A549 (cell line): ENCODE measurements around the gene STING1. TPM values are rescaled to one million over a fixed set of nuclear protein-coding genes. Genes with fewer than 3 reads are reported as not detected.

Experiments
- ATAC-seq, 2 experiments: fragments of 200-7000 bp in 1 of 2; fragments of >200 bp in 1 of 2; cut with Nextera tagmentation in 1 of 2; cut with Tn5 transposase in 1 of 2; 3 replicates each; pipeline versions ENCODE4 v1.8.0 to v1.9.1; 2018 to 2020; ENCODE audit warnings: mild to moderate bottlenecking in 1 of 2, moderate library complexity in 1 of 2
- CTCF ChIA-PET: fragments of 300-600 bp; sonication (Branson Sonifier 250); formaldehyde crosslinking; extraction: SDS; loops from one replicate; lab custom pipeline; 2021; ENCODE audit warnings: antibody characterized with exemption, inconsistent platforms; lab: Yijun Ruan, JAX
- POLR2A ChIA-PET: fragments of 350-600 bp; formaldehyde crosslinking; extraction: SDS; loops from one replicate; lab custom pipeline; 2021; ENCODE audit warnings: antibody characterized with exemption, inconsistent platforms; lab: Yijun Ruan, JAX
- DNase-seq, 2 experiments: peaks; one replicate each; pipeline versions ENCODE4 v3.0.0 to v3.0.0-alpha.2; 2011 to 2016; ENCODE audit warnings: low read depth in 1 of 2, low spot score in 1 of 2
- FAIRE-seq: peaks from 2 replicates; lab custom pipeline; 2011; peaks lifted over from hg19 to GRCh38; lab: Jason Lieb, UNC
- H3K27ac ChIP-seq, 2 experiments: fragments of >200 bp; sonication (Bioruptor Twin); formaldehyde crosslinking; 3 replicates each; pipeline ENCODE4 v1.5.1; 2016 to 2017
- H3K4me1 ChIP-seq: fragments of >200 bp; sonication (Bioruptor Twin); formaldehyde crosslinking; 3 replicates; pipeline ENCODE4 v1.6.1; 2016
- H3K4me2 ChIP-seq: fragments of >200 bp; sonication (Bioruptor Twin); formaldehyde crosslinking; 3 replicates; pipeline ENCODE4 v1.6.1; 2016
- H3K4me3 ChIP-seq: fragments of >200 bp; sonication (Bioruptor Twin); formaldehyde crosslinking; 3 replicates; pipeline ENCODE4 v1.5.1; 2016
- H3K9me3 ChIP-seq: fragments of >200 bp; sonication (Bioruptor Twin); formaldehyde crosslinking; 3 replicates; pipeline ENCODE4 v1.6.1; 2016
- CBX8 ChIP-seq: fragments of 200-600 bp; sonication (generic); IDR thresholded peaks from 2 replicates; pipeline ENCODE4 v1.6.1; 2016
- CEBPB ChIP-seq, 2 experiments: fragments of >200 bp in 1 of 2; sonication (Bioruptor Twin) in 1 of 2; formaldehyde crosslinking in 1 of 2; IDR thresholded peaks; 2 replicates each; pipeline ENCODE4 v1.6.1; 2012 to 2016
- EHMT2 ChIP-seq: fragments of 200-600 bp; sonication (generic); IDR thresholded peaks from 2 replicates; pipeline ENCODE4 v1.6.1; 2016; ENCODE audit warnings: antibody characterized with exemption, low read depth, mild to moderate bottlenecking, moderate library complexity
- EP300 ChIP-seq, 2 experiments: fragments of >200 bp; sonication (Bioruptor Twin); formaldehyde crosslinking; IDR thresholded peaks; 2 replicates in 1 of 2; 3 replicates in 1 of 2; pipeline ENCODE4 v1.6.1; 2016 to 2017
- ESRRA ChIP-seq: fragments of 150-350 bp; IDR thresholded peaks from 2 replicates; pipeline ENCODE4 v1.6.1; 2014; ENCODE audit warnings: mild to moderate bottlenecking, low read length, borderline replicate concordance
- FOSB ChIP-seq: fragments of 250-450 bp; sonication (Bioruptor Pico); IDR thresholded peaks from 2 replicates; pipeline ENCODE4 v1.5.0; 2020; ENCODE audit warnings: mild to moderate bottlenecking, moderate library complexity
- GATA3 ChIP-seq: IDR thresholded peaks from 2 replicates; pipeline ENCODE4 v1.6.1; 2012; ENCODE audit warnings: borderline replicate concordance
- HDAC2 ChIP-seq: fragments of 200-600 bp; sonication (generic); IDR thresholded peaks from 2 replicates; pipeline ENCODE4 v1.6.1; 2016
- HEYL ChIP-seq: fragments of 250-450 bp; sonication (Bioruptor Pico); IDR thresholded peaks from 2 replicates; pipeline ENCODE4 v1.8.0; 2021; ENCODE audit warnings: mild to moderate bottlenecking, moderate library complexity
- JUN ChIP-seq, 2 experiments: fragments of >200 bp; sonication (Bioruptor Twin); formaldehyde crosslinking; IDR thresholded peaks; 2 replicates in 1 of 2; 3 replicates in 1 of 2; pipeline ENCODE4 v1.6.1; 2016 to 2017
- KDM5A ChIP-seq: fragments of 200-600 bp; sonication (generic); IDR thresholded peaks from 2 replicates; pipeline ENCODE4 v1.6.1; 2016; ENCODE audit warnings: antibody characterized with exemption, mild to moderate bottlenecking
- NR3C1 ChIP-seq: fragments of >200 bp; sonication (Bioruptor Twin); formaldehyde crosslinking; IDR thresholded peaks from 3 replicates; pipeline ENCODE4 v1.6.1; 2017
- PHF8 ChIP-seq: fragments of 200-600 bp; sonication (generic); IDR thresholded peaks from 2 replicates; pipeline ENCODE4 v1.6.1; 2016; ENCODE audit warnings: low read depth, mild to moderate bottlenecking, antibody characterized with exemption, moderate library complexity, borderline replicate concordance
- POLR2AphosphoS2 ChIP-seq: conservative IDR thresholded peaks from 2 replicates; pipeline ENCODE4 v1.6.1; 2012; ENCODE audit warnings: low read length, improper control_type of control experiment, inconsistent platforms
- RNF2 ChIP-seq: fragments of 200-600 bp; sonication (generic); IDR thresholded peaks from 2 replicates; pipeline ENCODE4 v1.6.1; 2016; ENCODE audit warnings: low read depth, mild to moderate bottlenecking, antibody characterized with exemption, moderate library complexity, borderline replicate concordance
- SMC3 ChIP-seq: fragments of >200 bp; sonication (Bioruptor Twin); formaldehyde crosslinking; IDR thresholded peaks from 3 replicates; pipeline ENCODE4 v1.6.1; 2018; ENCODE audit warnings: inconsistent platforms
- SREBF2 ChIP-seq: fragments of 450-650 bp; IDR thresholded peaks from 2 replicates; pipeline ENCODE4 v1.6.1; 2014; ENCODE audit warnings: mild to moderate bottlenecking, moderate library complexity
- ZC3H11A ChIP-seq: fragments of 450-650 bp; IDR thresholded peaks from 2 replicates; pipeline ENCODE4 v1.6.1; 2014; ENCODE audit warnings: antibody characterized with exemption, mild to moderate bottlenecking
- WGBS: methylation state at CpG from one replicate; pipeline ENCODE4 v1.1.6; 2017; ENCODE audit errors: missing lambda C conversion rate; 5-methylcytosine and 5-hydroxymethylcytosine counted together
- polyA plus RNA-seq, 4 experiments: library from polyadenylated mRNA; depleted of rRNA in 3 of 4; stranded (reverse); fragments of >200 nt; fragmentation: RNase III in 1 of 4; extraction: RNeasy Plus Mini Kit Qiagen cat#74134 plus additional on column Dnase treatment in 1 of 4; gene quantifications; 2 replicates in 3 of 4; 3 replicates in 1 of 4; pipeline ENCODE4 v1.2.3, GENCODE V29; 2011 to 2017
- TF ChIP-seq, protein P1 (sequence below): fragments of >200 bp; sonication (Bioruptor Twin); formaldehyde crosslinking; IDR thresholded peaks from 3 replicates; pipeline ENCODE4 v1.6.1; 2016
- TF ChIP-seq, protein P2 (sequence below): fragments of 250-450 bp; sonication (Bioruptor Pico); IDR thresholded peaks from 2 replicates; pipeline ENCODE4 v1.5.0; 2021; ENCODE audit warnings: mild to moderate bottlenecking, moderate library complexity, borderline replicate concordance
- TF ChIP-seq, protein P3 (sequence below): fragments of >200 bp; sonication (Bioruptor Twin); formaldehyde crosslinking; IDR thresholded peaks from 2 replicates; pipeline ENCODE4 v1.6.1; 2016
- TF ChIP-seq, protein P4 (sequence below): fragments of 200-600 bp; sonication (generic); IDR thresholded peaks from 2 replicates; pipeline ENCODE4 v1.6.1; 2016; ENCODE audit warnings: antibody characterized with exemption, mild to moderate bottlenecking, moderate library complexity

The STING1 gene
- polyA plus RNA-seq, 2 of the 4 experiments (the other 2 are of a cell fraction): 0.72 to 0.92 TPM

DNA sequence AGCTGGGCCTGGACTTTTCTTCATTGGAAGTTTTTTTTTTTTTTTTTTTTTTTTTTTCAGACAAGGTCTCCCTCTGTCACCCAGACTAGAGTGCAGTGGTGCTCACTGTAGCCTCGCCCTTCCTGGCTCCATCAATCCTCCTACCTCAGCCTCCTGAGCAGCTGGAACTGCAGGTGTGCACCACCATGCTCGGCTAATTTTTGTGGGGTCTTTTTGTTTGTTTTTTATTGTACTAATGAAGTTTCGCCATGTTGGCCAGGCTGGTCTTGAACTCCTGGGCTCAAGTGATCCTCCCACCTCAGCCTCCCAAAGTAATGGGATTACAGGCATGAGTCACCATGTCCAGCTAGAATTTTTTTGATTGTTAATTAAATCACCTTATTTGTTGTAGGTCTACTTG lies 46.9 kb downstream of the STING1 start:
- WGBS: 89% methylated on average over 3 of the region's 3 CpGs
- Histone ChIP-seq H3K9me3 (no peaks in the 10 kb centered on the region), H3K27ac (no peak overlapping the region), H3K4me3 (no peak overlapping the region), H3K4me1 (peaks cover 8% of the 10 kb centered on the region; the same call in 1 of the 3 replicates), H3K4me2 (no peak overlapping the region)
- POLR2A ChIA-PET: no interaction called here
- no peak for DNase-seq
- CTCF ChIA-PET: interaction anchor here (0.6 to 8.4 kb wide), 6 partner anchors 13 to 338 kb away, joined by 3 to 88 read pairs (median 4); no protein-coding TSS in a partner anchor
- ATAC-seq: no peak
- TF ChIP-seq CBX8: no peak
- TF ChIP-seq CEBPB (IDR thresholded peaks at IDR 0.05): no peak
- TF ChIP-seq ZC3H11A: no peak
- no peak for TF ChIP-seq ESRRA
- TF ChIP-seq, protein P1, sequence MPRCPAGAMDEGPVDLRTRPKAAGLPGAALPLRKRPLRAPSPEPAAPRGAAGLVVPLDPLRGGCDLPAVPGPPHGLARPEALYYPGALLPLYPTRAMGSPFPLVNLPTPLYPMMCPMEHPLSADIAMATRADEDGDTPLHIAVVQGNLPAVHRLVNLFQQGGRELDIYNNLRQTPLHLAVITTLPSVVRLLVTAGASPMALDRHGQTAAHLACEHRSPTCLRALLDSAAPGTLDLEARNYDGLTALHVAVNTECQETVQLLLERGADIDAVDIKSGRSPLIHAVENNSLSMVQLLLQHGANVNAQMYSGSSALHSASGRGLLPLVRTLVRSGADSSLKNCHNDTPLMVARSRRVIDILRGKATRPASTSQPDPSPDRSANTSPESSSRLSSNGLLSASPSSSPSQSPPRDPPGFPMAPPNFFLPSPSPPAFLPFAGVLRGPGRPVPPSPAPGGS: no peak
- no peak for TF ChIP-seq SMC3
- TF ChIP-seq, protein P2, sequence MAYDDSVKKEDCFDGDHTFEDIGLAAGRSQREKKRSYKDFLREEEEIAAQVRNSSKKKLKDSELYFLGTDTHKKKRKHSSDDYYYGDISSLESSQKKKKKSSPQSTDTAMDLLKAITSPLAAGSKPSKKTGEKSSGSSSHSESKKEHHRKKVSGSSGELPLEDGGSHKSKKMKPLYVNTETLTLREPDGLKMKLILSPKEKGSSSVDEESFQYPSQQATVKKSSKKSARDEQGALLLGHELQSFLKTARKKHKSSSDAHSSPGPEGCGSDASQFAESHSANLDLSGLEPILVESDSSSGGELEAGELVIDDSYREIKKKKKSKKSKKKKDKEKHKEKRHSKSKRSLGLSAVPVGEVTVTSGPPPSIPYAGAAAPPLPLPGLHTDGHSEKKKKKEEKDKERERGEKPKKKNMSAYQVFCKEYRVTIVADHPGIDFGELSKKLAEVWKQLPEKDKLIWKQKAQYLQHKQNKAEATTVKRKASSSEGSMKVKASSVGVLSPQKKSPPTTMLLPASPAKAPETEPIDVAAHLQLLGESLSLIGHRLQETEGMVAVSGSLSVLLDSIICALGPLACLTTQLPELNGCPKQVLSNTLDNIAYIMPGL (CRISPR knock-in tag): no peak
- no peak for TF ChIP-seq POLR2AphosphoS2
- no peak for TF ChIP-seq PHF8
- no peak for TF ChIP-seq NR3C1
- no peak for TF ChIP-seq EP300 (IDR thresholded peaks at IDR 0.05)
- TF ChIP-seq, protein P3, sequence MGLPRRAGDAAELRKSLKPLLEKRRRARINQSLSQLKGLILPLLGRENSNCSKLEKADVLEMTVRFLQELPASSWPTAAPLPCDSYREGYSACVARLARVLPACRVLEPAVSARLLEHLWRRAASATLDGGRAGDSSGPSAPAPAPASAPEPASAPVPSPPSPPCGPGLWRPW: no peak
- no peak for FAIRE-seq

DNA sequence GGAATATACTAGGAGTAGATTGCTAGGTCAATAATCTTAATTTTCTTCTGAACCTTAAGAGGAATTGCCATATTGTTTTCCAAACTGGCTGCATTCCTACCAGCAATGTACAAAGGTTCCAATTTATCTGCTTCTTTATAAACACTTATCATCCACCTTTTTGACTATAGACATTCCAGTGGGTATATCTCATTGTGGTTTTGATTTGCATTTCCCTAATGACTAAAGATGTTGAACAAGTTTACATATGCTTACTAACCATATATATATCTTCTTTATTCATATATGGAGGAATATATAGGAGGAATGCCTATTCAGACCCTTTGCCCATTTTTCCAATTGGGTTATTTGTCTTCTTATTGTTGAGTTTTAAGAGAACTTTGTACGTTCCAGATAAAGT lies 50.9 kb downstream of the STING1 start:
- ATAC-seq: no peak
- ChIA-PET POLR2A (no interaction called here), CTCF (interaction anchor here (0.6 to 8.4 kb wide), 4 partner anchors 9 to 855 kb away, joined by 3 to 88 read pairs (median 7); no protein-coding TSS in a partner anchor)
- FAIRE-seq: no peak
- H3K4me3 ChIP-seq: no peak overlapping the region
- no peaks in the 10 kb centered on the region for H3K9me3 ChIP-seq
- WGBS: 73% methylated on average over 1 of the region's 1 CpG
- DNase-seq: no peak
- no peak overlapping the region for H3K27ac ChIP-seq
- no peaks in the 10 kb centered on the region for H3K4me1 ChIP-seq
- H3K4me2 ChIP-seq: no peak overlapping the region
- TF ChIP-seq FOSB (no peak), SREBF2 (no peak), ESRRA (no peak), HEYL (CRISPR knock-in tag) (no peak), HDAC2 (no peak), RNF2 (no peak), GATA3 (no peak), JUN (IDR thresholded peaks at IDR 0.05) (no peak), NR3C1 (no peak), POLR2AphosphoS2 (no peak), ZC3H11A (no peak), EHMT2 (no peak), KDM5A (no peak)
- TF ChIP-seq, protein P1: no peak
- TF ChIP-seq, protein P4, sequence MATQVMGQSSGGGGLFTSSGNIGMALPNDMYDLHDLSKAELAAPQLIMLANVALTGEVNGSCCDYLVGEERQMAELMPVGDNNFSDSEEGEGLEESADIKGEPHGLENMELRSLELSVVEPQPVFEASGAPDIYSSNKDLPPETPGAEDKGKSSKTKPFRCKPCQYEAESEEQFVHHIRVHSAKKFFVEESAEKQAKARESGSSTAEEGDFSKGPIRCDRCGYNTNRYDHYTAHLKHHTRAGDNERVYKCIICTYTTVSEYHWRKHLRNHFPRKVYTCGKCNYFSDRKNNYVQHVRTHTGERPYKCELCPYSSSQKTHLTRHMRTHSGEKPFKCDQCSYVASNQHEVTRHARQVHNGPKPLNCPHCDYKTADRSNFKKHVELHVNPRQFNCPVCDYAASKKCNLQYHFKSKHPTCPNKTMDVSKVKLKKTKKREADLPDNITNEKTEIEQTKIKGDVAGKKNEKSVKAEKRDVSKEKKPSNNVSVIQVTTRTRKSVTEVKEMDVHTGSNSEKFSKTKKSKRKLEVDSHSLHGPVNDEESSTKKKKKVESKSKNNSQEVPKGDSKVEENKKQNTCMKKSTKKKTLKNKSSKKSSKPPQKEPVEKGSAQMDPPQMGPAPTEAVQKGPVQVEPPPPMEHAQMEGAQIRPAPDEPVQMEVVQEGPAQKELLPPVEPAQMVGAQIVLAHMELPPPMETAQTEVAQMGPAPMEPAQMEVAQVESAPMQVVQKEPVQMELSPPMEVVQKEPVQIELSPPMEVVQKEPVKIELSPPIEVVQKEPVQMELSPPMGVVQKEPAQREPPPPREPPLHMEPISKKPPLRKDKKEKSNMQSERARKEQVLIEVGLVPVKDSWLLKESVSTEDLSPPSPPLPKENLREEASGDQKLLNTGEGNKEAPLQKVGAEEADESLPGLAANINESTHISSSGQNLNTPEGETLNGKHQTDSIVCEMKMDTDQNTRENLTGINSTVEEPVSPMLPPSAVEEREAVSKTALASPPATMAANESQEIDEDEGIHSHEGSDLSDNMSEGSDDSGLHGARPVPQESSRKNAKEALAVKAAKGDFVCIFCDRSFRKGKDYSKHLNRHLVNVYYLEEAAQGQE: no peak
